HepG2 (cell line): ENCODE measurements around the gene ADCY9. TPM values are rescaled to one million over a fixed set of nuclear protein-coding genes. Genes with fewer than 3 reads are reported as not detected.

Experiments
- ARID2 ChIP-seq: sonication (generic); formaldehyde crosslinking; IDR thresholded peaks from 2 replicates; pipeline ENCODE4 v1.8.1; 2022; ENCODE audit warnings: mild to moderate bottlenecking, missing genetic modification reagents, borderline replicate concordance
- ARNT ChIP-seq: fragments of 450-650 bp; IDR thresholded peaks from 2 replicates; pipeline ENCODE4 v1.6.1; 2017
- FOXA1 ChIP-seq, 2 experiments: fragments of 450-650 bp in 1 of 2; sonication (generic) in 1 of 2; formaldehyde crosslinking in 1 of 2; IDR thresholded peaks; 2 replicates each; pipeline versions ENCODE4 v1.4.0 to v1.6.1; 2016 to 2020; ENCODE audit warnings: missing genetic modification reagents in 1 of 2
- HOXA9 ChIP-seq: sonication (generic); formaldehyde crosslinking; IDR thresholded peaks from 2 replicates; pipeline ENCODE4 v1.8.1; 2022; ENCODE audit warnings: missing genetic modification reagents, mild to moderate bottlenecking, moderate library complexity, borderline replicate concordance
- ISX ChIP-seq: sonication (generic); formaldehyde crosslinking; conservative IDR thresholded peaks from 2 replicates; pipeline ENCODE4 v1.5.0; 2020; ENCODE audit warnings: missing genetic modification reagents
- KDM2A ChIP-seq: sonication (generic); formaldehyde crosslinking; IDR thresholded peaks from 2 replicates; pipeline ENCODE4 v1.4.0; 2020; ENCODE audit warnings: low read depth, missing genetic modification reagents, borderline replicate concordance
- NONO ChIP-seq, 2 experiments: fragments of 450-650 bp in 1 of 2; sonication (generic) in 1 of 2; formaldehyde crosslinking in 1 of 2; IDR thresholded peaks in 1 of 2; conservative IDR thresholded peaks in 1 of 2; 2 replicates each; pipeline versions ENCODE4 v1.6.1 to v1.8.0; 2017 to 2022; ENCODE audit warnings: mild to moderate bottlenecking in 1 of 2, missing genetic modification reagents in 1 of 2, moderate library complexity in 1 of 2
- PPARG ChIP-seq: conservative IDR thresholded peaks from 2 replicates; pipeline ENCODE4 v1.6.1; 2016; ENCODE audit warnings: missing biosample characterization, missing genetic modification reagents
- RORA ChIP-seq: sonication (generic); formaldehyde crosslinking; IDR thresholded peaks from 2 replicates; pipeline ENCODE4 v1.5.0; 2020; ENCODE audit warnings: mild to moderate bottlenecking, missing genetic modification reagents, moderate library complexity
- TEAD3 ChIP-seq: optimal IDR thresholded peaks from 2 replicates; pipeline ENCODE3; 2016; ENCODE audit warnings: borderline replicate concordance
- XRCC5 ChIP-seq: fragments of 200-400 bp; formaldehyde crosslinking; optimal IDR thresholded peaks from 2 replicates; pipeline ENCODE3; 2017; ENCODE audit warnings: mild to moderate bottlenecking, low read length
- ZNF333 ChIP-seq: sonication (generic); formaldehyde crosslinking; IDR thresholded peaks from 2 replicates; pipeline ENCODE4 v1.4.0; 2020; ENCODE audit warnings: mild to moderate bottlenecking, missing genetic modification reagents, borderline replicate concordance
- ZNF33B ChIP-seq: sonication (generic); formaldehyde crosslinking; IDR thresholded peaks from 2 replicates; pipeline ENCODE4 v1.5.1; 2020; ENCODE audit warnings: mild to moderate bottlenecking, missing genetic modification reagents
- ZNF460 ChIP-seq: sonication (generic); formaldehyde crosslinking; IDR thresholded peaks from 2 replicates; pipeline ENCODE4 v1.5.1; 2020; ENCODE audit warnings: missing genetic modification reagents, mild to moderate bottlenecking, borderline replicate concordance
- ZNF501 ChIP-seq: sonication (generic); formaldehyde crosslinking; IDR thresholded peaks from 2 replicates; pipeline ENCODE4 v1.5.1; 2020; ENCODE audit warnings: mild to moderate bottlenecking, moderate library complexity, missing genetic modification reagents
- ZNF777 ChIP-seq: sonication (generic); formaldehyde crosslinking; IDR thresholded peaks from 2 replicates; pipeline ENCODE4 v1.4.0; 2020; ENCODE audit warnings: missing genetic modification reagents
- ZNF891 ChIP-seq: sonication (generic); formaldehyde crosslinking; IDR thresholded peaks from 2 replicates; pipeline ENCODE4 v1.5.0; 2020; ENCODE audit warnings: mild to moderate bottlenecking, missing genetic modification reagents
- ZSCAN12 ChIP-seq: sonication (generic); formaldehyde crosslinking; IDR thresholded peaks from 2 replicates; pipeline ENCODE4 v1.9.0; 2021; ENCODE audit warnings: mild to moderate bottlenecking, missing genetic modification reagents
- polyA plus RNA-seq, 8 experiments: library from polyadenylated mRNA; depleted of rRNA in 3 of 8; stranded (reverse) in 7 of 8; unstranded in 1 of 8; fragments of >200 nt; fragmentation: Illumina TruSeq in 4 of 8; extraction: Trizol in 4 of 8; gene quantifications; 2 replicates each; pipeline versions ENCODE4 v1.2.1 to v1.2.3, GENCODE V29; 2011 to 2016; ENCODE audit warnings: low read depth in 4 of 8, missing spikeins in 1 of 8, mixed read lengths in 1 of 8; ENCODE audit not compliant: insufficient read depth in 1 of 8
- total RNA-seq, 5 experiments: library from RNA; depleted of rRNA; stranded (reverse); fragments of >200 nt; fragmentation: Illumina TruSeq; extraction: Trizol; gene quantifications; 2 replicates each; pipeline ENCODE4 v1.2.3, GENCODE V29; 2016; ENCODE audit warnings: low read depth in 1 of 5
- TF ChIP-seq, protein P1 (sequence below): sonication (generic); formaldehyde crosslinking; IDR thresholded peaks from 2 replicates; pipeline ENCODE4 v1.4.0; 2020; ENCODE audit warnings: missing genetic modification reagents
- TF ChIP-seq, protein P2 (sequence below): sonication (generic); formaldehyde crosslinking; IDR thresholded peaks from 2 replicates; pipeline ENCODE4 v1.5.0; 2020; ENCODE audit warnings: missing genetic modification reagents
- TF ChIP-seq, protein P3 (sequence below): IDR thresholded peaks from 2 replicates; pipeline ENCODE4 v1.6.1; 2012; ENCODE audit warnings: low read length, improper control_type of control experiment
- TF ChIP-seq, protein P4 (sequence below): IDR thresholded peaks from 2 replicates; pipeline ENCODE4 v1.6.1; 2016; ENCODE audit warnings: missing biosample characterization, missing genetic modification reagents, low read depth

Gene ADCY9
- total and polyA plus RNA-seq, 2 of the 13 experiments (the other 11 are each of a cell fraction or from before 2014, with no cell fraction given): 11.2 to 13.9 TPM

DNA sequence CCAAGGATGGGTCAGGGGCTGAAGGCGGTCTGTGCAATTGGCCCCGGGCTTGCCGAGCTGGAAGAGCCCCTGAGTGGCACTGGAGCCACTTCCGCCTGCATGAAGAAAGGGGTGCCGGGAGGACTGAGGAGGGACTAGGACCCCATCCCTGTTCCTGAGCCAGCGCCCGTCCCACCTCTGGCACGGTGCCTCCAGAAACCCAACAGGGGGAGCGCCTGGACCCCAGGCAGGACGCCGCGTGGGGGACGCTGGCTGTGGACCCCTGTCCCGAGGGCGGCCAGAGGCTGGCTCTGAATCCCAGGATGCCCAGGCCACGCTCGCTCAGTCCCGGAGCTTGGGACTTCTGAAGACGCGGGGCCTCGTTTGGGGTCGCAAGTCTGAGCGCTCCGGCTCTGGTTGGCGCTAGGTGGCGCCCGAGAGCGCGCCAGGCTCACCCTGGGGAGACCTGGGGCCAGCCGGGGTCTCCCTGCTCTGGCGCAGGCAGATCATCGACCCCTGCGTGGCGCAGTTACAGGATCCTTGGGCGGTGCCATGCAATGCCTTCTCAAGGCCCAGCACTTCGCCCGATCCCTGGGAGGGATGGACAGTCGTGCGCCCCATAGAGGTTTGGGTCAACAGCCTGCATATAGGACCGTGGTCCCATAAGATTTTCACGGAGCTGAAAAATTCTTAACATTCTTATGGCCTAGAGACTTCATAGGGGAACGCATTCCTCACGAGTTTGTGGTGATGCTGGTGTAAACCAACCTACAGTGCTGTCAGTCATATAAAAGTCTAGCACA is 177.2 kb downstream of the ADCY9 start (continued):
- TF ChIP-seq, protein P1, sequence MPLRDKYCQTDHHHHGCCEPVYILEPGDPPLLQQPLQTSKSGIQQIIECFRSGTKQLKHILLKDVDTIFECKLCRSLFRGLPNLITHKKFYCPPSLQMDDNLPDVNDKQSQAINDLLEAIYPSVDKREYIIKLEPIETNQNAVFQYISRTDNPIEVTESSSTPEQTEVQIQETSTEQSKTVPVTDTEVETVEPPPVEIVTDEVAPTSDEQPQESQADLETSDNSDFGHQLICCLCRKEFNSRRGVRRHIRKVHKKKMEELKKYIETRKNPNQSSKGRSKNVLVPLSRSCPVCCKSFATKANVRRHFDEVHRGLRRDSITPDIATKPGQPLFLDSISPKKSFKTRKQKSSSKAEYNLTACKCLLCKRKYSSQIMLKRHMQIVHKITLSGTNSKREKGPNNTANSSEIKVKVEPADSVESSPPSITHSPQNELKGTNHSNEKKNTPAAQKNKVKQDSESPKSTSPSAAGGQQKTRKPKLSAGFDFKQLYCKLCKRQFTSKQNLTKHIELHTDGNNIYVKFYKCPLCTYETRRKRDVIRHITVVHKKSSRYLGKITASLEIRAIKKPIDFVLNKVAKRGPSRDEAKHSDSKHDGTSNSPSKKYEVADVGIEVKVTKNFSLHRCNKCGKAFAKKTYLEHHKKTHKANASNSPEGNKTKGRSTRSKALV (CRISPR knock-in tag): peak; percentile 64
- TF ChIP-seq ZNF33B (CRISPR knock-in tag): no peak
- TF ChIP-seq HOXA9 (CRISPR knock-in tag): no peak
- TF ChIP-seq KDM2A (CRISPR knock-in tag): peak; percentile 63; the same call in 1 of the 2 replicates
- no peak for TF ChIP-seq ZNF460 (CRISPR knock-in tag)
- TF ChIP-seq RORA: no peak
- no peak for TF ChIP-seq NONO (IDR thresholded peaks at IDR 0.05)
- no peak for TF ChIP-seq NONO (CRISPR knock-in tag; conservative IDR thresholded peaks at IDR 0.05)
- TF ChIP-seq TEAD3 (CRISPR knock-in tag): peak; percentile 25
- peak; percentile 86 for TF ChIP-seq XRCC5
- TF ChIP-seq, protein P2, sequence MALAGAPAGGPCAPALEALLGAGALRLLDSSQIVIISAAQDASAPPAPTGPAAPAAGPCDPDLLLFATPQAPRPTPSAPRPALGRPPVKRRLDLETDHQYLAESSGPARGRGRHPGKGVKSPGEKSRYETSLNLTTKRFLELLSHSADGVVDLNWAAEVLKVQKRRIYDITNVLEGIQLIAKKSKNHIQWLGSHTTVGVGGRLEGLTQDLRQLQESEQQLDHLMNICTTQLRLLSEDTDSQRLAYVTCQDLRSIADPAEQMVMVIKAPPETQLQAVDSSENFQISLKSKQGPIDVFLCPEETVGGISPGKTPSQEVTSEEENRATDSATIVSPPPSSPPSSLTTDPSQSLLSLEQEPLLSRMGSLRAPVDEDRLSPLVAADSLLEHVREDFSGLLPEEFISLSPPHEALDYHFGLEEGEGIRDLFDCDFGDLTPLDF (CRISPR knock-in tag): no peak
- TF ChIP-seq ZNF777 (CRISPR knock-in tag): no peak
- no peak for TF ChIP-seq ISX
- no peak for TF ChIP-seq FOXA1 (IDR thresholded peaks at IDR 0.05)
- 0 out of 2 replicates have a peak, but pooled peaks have one; percentile 2 for TF ChIP-seq FOXA1 (CRISPR knock-in tag; IDR thresholded peaks at IDR 0.05)
- 0 out of 2 replicates have a peak, but pooled peaks have one; percentile 60 for TF ChIP-seq ZNF333 (CRISPR knock-in tag)
- 0 out of 2 replicates have a peak, but pooled peaks have one; percentile 32 for TF ChIP-seq PPARG
- TF ChIP-seq, protein P3, sequence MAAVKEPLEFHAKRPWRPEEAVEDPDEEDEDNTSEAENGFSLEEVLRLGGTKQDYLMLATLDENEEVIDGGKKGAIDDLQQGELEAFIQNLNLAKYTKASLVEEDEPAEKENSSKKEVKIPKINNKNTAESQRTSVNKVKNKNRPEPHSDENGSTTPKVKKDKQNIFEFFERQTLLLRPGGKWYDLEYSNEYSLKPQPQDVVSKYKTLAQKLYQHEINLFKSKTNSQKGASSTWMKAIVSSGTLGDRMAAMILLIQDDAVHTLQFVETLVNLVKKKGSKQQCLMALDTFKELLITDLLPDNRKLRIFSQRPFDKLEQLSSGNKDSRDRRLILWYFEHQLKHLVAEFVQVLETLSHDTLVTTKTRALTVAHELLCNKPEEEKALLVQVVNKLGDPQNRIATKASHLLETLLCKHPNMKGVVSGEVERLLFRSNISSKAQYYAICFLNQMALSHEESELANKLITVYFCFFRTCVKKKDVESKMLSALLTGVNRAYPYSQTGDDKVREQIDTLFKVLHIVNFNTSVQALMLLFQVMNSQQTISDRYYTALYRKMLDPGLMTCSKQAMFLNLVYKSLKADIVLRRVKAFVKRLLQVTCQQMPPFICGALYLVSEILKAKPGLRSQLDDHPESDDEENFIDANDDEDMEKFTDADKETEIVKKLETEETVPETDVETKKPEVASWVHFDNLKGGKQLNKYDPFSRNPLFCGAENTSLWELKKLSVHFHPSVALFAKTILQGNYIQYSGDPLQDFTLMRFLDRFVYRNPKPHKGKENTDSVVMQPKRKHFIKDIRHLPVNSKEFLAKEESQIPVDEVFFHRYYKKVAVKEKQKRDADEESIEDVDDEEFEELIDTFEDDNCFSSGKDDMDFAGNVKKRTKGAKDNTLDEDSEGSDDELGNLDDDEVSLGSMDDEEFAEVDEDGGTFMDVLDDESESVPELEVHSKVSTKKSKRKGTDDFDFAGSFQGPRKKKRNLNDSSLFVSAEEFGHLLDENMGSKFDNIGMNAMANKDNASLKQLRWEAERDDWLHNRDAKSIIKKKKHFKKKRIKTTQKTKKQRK: no peak
- no peak for TF ChIP-seq ZNF891 (CRISPR knock-in tag)
- TF ChIP-seq ZSCAN12 (CRISPR knock-in tag): no peak
- TF ChIP-seq, protein P4, sequence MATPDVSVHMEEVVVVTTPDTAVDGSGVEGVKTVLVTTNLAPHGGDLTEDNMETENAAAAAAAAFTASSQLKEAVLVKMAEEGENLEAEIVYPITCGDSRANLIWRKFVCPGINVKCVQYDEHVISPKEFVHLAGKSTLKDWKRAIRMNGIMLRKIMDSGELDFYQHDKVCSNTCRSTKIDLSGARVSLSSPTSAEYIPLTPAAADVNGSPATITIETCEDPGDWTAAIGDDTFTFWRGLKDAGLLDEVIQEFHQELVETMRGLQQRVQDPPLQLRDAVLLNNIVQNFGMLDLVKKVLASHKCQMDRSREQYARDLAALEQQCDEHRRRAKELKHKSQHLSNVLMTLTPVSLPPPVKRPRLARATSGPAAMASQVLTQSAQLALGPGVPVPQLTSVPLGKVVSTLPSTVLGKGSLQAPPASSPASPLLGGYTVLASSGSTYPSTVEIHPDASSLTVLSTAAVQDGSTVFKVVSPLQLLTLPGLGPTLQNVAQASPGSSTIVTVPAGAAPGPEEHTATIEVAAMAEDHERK: no peak
- no peak; the same call in 1 of the 2 replicates for TF ChIP-seq ZNF501
- TF ChIP-seq ARNT: no peak
- peak; percentile 84; the same call in 1 of the 2 replicates for TF ChIP-seq ARID2 (CRISPR knock-in tag)
